ENCODE data around the gene ZNF25.
"Not testable (repeated sequence)": the region's sequence is repeated elsewhere in the genome, so short reads cannot be mapped to it uniquely, and the experiment has no call there.

Gene ZNF25

DNA sequence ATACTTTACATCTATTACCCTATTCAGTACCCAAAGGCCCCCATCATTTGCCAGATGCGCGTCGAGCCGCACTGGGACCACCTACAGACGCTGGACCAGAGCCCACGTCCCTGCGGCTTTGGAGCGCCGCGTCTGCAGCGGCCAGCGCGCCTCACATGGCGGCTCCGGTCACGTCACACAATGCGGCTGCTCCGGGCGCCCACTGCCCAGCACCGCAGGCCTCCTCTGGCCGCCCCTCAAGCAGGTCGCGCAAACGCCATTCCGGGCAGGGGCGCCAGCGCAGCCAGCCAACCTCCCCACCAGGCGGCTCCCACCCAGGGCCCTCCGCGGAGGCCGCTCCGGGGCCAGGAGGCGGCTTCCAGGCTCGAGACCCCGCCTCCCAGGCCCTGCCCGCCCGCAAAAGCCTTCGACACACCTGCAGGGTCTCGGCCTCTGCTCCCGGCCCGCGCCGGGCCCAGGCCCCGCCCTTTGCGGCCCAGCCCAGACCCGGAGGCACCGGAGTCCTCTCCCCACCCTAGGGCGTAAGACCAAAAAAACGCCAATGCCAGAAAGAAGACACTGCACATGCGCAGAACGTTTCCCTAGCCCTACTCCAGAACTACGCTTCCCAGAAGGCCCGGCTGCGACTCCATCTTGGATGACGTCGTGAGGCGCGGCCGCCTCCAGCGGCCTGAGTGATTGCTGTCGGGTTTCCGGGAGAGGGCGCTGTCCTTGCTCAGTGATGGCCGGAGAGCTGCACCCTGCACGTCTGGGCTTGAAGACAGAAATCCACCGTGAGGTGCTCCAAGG is at the start of gene ZNF25:
Gene ZNF25, minus strand, starts transcription at position 557 of the 789 bp plus-strand sequence. CDS start 4,925 bp downstream, outside the sequence.
- DNase-seq, result peak; percentile 98

DNA sequence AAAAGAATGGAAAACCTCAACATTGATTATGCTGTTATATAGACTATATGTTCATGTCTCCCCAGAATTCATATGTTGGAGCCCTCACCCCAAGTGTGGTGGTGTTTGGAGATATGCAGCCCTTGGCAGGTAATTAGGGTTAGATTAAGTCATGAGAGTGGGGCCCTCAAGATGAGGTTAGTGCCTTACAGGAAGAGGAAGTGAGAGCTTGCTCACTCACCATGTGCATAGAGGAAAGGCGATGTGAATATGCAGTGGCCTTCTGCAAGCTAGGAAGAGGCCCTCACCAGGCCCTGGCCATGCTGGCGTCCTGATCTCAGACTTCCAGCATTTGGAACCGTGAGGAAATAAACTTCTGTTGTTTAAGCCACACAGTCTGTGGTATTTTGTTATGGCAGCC is 48.8 kb upstream of the ZNF25 start:
- no peak for DNase-seq

DNA sequence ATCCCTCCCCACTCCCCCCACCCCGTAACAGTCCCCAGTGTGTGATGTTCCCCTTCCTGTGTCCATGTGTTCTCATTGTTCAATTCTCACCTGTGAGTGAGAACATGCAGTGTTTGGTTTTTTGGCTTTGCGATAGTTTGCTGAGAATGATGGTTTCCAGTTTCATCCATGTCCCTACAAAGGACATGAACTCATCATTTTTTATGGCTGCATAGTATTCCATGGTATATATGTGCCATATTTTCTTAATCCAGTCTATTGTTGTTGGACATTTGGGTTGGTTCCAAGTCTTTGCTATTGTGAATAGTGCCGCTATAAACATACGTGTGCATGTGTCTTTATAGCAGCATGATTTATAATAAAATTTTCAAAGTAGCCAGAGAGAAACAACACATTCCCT is 42.7 kb upstream of the ZNF25 start:
- DNase-seq, result not testable (repeated sequence)

- no peak for DNase-seq
These were observed 39.9 kb upstream of the ZNF25 start for GRCh38 chr10:38016354-38016753.

DNA sequence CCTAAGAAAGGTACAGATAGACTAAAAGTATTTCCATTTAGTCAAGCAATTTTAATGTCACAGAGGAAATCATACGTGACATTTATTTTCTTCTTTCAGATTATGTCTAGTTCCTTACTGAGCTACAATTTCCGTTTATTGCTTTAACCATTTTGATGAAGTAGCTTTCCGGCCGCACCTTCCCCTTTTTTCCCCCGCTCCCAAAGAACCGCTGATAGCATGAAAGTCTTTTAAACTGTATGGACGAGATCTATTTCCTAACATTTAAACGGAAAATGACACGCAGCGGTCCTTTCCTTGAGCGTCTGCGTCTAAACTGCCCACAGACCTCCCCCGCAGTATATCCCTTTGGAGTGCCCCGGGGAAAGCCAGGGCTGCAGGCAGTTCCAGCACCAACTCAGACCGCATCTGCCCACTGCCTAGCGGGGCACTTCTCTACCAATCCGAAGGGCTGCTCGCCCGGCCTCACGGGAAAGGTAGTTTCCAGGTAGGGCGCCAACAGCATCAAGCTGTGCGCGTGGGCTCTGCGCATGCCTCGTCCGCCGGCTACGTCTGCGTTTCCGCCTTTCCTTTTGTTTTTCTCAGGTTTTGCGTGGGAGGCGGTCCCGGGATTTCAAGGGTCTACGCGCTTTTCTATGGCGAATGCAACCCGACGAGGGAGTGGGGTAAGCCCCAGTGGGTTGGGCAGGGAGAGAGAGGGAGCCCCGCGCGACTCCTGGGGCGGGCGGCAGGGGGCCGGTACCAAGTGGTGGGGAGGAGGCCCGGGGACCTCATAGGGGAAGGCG is 33.9 kb upstream of the ZNF25 start, which contains the start of gene ZNF33A:
Gene ZNF33A, plus strand, starts transcription at position 557 of the 785 bp plus-strand sequence. CDS start 1,667 bp downstream, outside the sequence.
- DNase-seq, result peak; percentile 86

DNA sequence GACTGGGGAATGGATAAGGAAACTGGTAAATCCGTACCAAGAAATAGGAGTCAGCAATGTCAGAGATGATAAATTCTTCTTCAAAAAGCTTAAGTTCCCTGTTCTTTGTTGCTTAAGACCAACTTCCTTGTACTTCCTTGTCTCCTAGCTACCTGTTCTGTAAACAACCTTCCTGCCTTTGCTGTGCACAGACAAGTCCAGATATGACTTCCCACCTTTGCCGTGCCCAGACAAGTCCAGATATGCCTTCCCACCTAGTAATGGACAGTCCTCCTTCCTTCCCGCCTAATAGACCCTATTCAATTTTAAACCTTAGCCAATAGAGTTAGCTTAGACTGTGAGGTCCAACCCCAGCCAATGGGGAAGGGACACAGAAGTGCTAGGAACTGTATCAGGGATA is 31.5 kb upstream of the ZNF25 start:
- no peak for DNase-seq

DNA sequence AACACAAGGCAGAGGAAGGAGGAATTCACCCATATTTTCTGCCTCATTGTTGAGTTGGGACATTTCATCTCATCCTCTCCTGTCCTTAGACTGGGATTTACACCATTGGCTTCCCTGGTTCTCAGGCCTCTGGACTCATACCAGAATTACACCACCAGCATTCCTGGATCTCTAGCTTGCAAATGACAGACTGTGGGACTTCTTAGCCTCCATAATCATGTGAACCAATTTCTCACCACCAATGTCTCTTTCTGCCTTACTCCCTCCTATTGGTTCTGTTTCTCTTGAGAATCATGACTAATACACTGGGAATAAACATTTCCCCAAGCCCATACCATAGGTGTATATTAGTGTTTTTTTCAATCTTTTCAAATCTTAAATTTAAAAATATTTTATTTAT is 31.1 kb upstream of the ZNF25 start:
- DNase-seq, result no peak

GRCh38 chr10:38003588-38003987 is 27.1 kb upstream of the ZNF25 start:
- DNase-seq, result no peak

DNA sequence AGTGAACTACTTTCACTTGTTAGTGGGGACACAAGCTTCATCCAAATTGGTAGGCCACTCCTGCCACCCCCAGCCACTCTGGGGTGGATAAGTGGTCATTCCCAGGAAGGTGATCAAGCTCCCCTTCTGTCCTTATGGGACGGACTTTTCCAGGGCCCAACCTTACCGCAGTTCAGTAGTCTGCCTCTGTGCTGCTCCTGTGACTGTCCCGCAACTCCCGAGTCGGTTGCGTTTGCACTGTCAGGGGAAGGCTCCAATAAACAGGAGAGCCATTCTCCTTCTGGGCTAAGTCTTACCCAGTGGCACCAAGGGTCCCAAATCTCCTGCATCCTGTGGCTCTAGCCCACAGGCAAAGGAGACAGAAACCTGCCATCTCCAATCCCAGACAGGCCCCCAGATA is 26.6 kb upstream of the ZNF25 start:
- DNase-seq, result no peak

DNA sequence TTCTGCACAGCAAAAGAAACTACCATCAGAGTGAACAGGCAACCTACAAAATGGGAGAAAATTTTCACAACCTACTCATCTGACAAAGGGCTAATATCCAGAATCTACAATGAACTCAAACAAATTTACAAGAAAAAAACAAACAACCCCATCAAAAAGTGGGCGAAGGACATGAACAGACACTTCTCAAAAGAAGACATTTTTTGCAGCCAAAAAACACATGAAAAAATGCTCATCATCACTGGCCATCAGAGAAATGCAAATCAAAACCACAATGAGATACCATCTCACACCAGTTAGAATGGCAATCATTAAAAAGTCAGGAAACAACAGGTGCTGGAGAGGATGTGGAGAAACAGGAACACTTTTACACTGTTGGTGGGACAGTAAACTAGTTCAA is 24.0 kb upstream of the ZNF25 start:
- DNase-seq, result not testable (repeated sequence)

GRCh38 chr10:37998920-37999319 is 22.5 kb upstream of the ZNF25 start:
- DNase-seq, result not testable (repeated sequence)

GRCh38 chr10:37992083-37992482 is 15.6 kb upstream of the ZNF25 start:
- no peak for DNase-seq

- DNase-seq, result no peak
These were observed 15.2 kb upstream of the ZNF25 start for GRCh38 chr10:37991655-37992054.

GRCh38 chr10:37976880-37977203 is 395 bp upstream of the ZNF25 start:
- no peak for DNase-seq

DNA sequence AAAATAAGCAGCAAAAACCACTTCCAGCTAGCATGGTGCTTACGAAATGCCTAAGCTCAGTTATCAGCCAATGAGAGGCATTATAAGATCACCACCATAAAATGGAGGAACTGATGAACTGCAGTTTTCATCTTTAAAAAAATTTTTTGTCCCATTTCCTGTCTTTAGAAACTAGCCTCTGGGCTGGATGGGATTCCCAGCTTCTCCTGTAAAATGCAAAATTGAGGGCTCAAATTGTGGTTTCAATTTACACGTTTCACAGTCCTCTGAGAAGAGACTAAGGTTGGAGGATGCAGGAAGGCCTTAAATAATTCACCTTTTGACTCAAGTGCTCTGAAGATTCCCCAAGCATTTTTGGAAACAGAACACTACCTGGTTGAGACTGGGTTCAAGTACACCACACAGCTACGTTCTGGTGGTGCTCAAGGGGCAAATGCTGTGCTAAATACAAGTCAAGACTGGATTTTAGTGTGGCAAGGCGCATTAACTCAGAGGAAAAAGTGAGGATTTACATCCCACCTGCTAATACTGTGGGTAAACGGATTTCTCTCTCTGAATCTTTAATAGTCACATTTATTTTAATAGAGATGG is 951 bp downstream of the ZNF25 start:
- peak; percentile 24 for DNase-seq

GRCh38 chr10:37972396-37972795 is 4.1 kb downstream of the ZNF25 start:
- DNase-seq, result no peak

GRCh38 chr10:37965006-37965405 is 11.4 kb downstream of the ZNF25 start:
- DNase-seq, result no peak

GRCh38 chr10:37960591-37961137 is 15.8 kb downstream of the ZNF25 start:
- no peak for DNase-seq

- DNase-seq, result no peak
These were observed 18.6 kb downstream of the ZNF25 start for GRCh38 chr10:37957841-37958240.

DNA sequence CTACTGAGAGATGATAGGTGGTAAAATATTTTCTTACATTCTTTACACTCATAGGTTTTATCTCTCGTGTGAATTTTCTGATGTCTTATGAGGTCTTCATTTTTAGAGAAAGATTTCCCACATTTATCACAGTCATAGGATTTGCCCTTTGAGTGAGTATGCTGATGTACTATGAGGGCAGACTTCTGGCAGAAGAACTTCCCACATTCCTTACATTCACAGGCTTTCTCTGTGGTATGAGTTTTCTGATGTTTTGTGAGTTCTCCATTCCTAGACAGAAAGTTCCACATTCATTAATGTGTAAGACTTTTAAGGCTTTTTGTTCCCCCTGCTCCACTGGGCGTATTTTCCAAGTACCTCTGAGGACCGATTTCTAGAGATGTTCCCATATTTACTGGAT is 23.5 kb downstream of the ZNF25 start:
- DNase-seq, result peak; percentile 9

GRCh38 chr10:37952043-37952755 is 24.2 kb downstream of the ZNF25 start:
- peak; percentile 36 for DNase-seq

DNA sequence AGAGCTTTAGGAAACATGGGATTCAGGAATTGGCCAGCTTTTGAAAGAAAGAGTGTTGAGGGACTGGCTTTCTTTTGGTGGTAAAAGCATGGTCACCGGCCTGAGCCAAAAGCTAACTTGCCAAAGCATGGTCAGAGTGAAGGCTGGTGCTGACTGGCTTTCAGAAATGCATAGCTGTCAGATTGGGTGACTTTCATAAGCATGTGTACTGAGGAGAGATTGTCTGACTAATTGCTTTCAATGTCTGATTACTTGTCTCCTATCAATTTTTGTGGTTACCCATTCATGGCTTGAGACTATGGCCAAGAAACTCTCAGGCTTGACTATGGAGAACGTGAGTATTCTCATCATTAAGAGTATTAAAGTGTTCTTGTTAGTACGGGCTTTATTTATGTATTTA is 28.2 kb downstream of the ZNF25 start:
- no peak for DNase-seq

DNA sequence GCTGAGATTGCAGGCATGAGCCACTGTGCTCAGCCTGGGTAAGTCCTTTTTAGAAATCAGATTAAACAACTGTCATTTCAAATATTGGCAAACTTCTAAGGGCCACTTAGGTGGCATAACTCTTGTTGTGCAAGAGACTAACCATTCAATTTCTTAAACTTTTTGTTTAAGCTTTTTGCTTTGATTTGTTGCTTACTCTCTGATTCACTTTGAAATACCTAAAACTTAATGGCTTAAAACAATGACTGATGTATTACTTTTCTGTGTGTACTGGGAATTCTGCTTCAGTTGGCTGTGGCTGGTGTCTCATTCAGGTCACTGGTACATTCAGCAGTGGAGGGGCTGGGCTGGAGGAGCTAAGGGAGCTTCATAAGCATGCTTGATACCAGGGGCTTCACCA is 28.9 kb downstream of the ZNF25 start:
- DNase-seq, result no peak

All from fibroblast of skin of right biceps (primary cell).